ENCODE measurements around the gene XKR8.

XKR8 gene

GRCh38 chr1:27959792-27960603, at the start of gene XKR8:
Gene XKR8, plus strand, starts transcription at chr1:27959973. Its CDS starts 97 bp downstream, at chr1:27960070.
- peak; percentile 95 for DNase-seq

- DNase-seq = no peak
Measured at GRCh38 chr1:27912429-27912828, 47.3 kb upstream of the XKR8 start.

GRCh38 chr1:27915082-27915575, 44.6 kb upstream of the XKR8 start:
- no peak for DNase-seq

GRCh38 chr1:27922272-27922671, 37.5 kb upstream of the XKR8 start:
- no peak for DNase-seq

- DNase-seq = no peak
Measured at GRCh38 chr1:27928216-27928954, 31.4 kb upstream of the XKR8 start.

GRCh38 chr1:27931184-27931583, 28.6 kb upstream of the XKR8 start:
- no peak for DNase-seq

GRCh38 chr1:27931759-27932158, 28.0 kb upstream of the XKR8 start:
- DNase-seq = no peak

GRCh38 chr1:27934818-27935549, 24.8 kb upstream of the XKR8 start, which contains the start of gene SMPDL3B:
Gene SMPDL3B, plus strand, starts transcription at chr1:27935000. Its CDS starts 184 bp downstream, at chr1:27935184.
- DNase-seq = peak; percentile 93

GRCh38 chr1:27935721-27936120, 24.1 kb upstream of the XKR8 start:
- DNase-seq = no peak

- DNase-seq = no peak
Measured at GRCh38 chr1:27936370-27936769, 23.4 kb upstream of the XKR8 start.

- no peak for DNase-seq
Measured at GRCh38 chr1:27937524-27937836, 22.3 kb upstream of the XKR8 start.

- no peak for DNase-seq
Measured at GRCh38 chr1:27938488-27938887, 21.3 kb upstream of the XKR8 start.

GRCh38 chr1:27940297-27940696, 19.5 kb upstream of the XKR8 start:
- no peak for DNase-seq

GRCh38 chr1:27940870-27941560, 18.8 kb upstream of the XKR8 start:
- DNase-seq = no peak

- DNase-seq = no peak
Measured at GRCh38 chr1:27941671-27942540, 17.9 kb upstream of the XKR8 start.

- DNase-seq = no peak
Measured at GRCh38 chr1:27945020-27945419, 14.8 kb upstream of the XKR8 start.

GRCh38 chr1:27949027-27949426, 10.7 kb upstream of the XKR8 start:
- no peak for DNase-seq

- DNase-seq = no peak
Measured at GRCh38 chr1:27951396-27951795, 8.4 kb upstream of the XKR8 start.

- no peak for DNase-seq
Measured at GRCh38 chr1:27952147-27952546, 7.6 kb upstream of the XKR8 start.

- DNase-seq = peak; percentile 39
Measured at GRCh38 chr1:27954186-27954585, 5.6 kb upstream of the XKR8 start.

GRCh38 chr1:27955076-27955475, 4.7 kb upstream of the XKR8 start:
- peak; percentile 32 for DNase-seq

GRCh38 chr1:27956761-27957160, 3.0 kb upstream of the XKR8 start:
- DNase-seq = peak; percentile 38

Measured in islet precursor cell (in vitro differentiated cells).